Measurements from ENCODE around the gene MS4A15. TPM values are rescaled to one million over a fixed set of nuclear protein-coding genes. Genes with fewer than 3 reads are reported as not detected.
A peak's percentile ranks its signal among the peaks of the same experiment; 100 is the strongest.

The MS4A15 gene
- polyA plus RNA-seq, 12 donors: not detected

DNA sequence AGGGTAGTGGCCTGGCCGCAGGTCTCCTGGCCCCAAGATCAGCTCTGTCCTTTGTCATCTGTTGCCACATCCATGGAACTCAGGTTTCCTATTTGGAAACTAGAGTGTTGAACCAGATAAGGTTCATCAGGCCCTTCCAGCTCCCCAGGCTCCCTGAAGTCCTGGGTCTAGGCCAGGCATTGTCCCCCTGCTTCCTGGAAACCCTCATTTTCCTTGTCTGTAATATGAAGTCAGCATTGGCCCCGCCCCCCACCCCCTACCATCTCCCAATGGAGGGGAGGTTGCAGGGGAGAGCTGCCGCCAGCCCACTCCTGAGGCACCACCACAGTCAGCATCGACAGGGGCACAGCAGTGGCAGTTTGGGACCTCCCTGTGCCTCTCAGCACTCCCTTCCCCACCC is 19.5 kb downstream of the MS4A15 start:
- no peak for DNase-seq

- DNase-seq: no peak
Observed at GRCh38 chr11:60777106-60777505, 20.4 kb downstream of the MS4A15 start.

- no peak for DNase-seq
Observed at GRCh38 chr11:60777572-60777971, 20.9 kb downstream of the MS4A15 start.

- no peak for DNase-seq
Observed at GRCh38 chr11:60780065-60780464, 23.4 kb downstream of the MS4A15 start.

- DNase-seq: no peak
Observed at GRCh38 chr11:60780774-60781173, 24.1 kb downstream of the MS4A15 start.

DNA sequence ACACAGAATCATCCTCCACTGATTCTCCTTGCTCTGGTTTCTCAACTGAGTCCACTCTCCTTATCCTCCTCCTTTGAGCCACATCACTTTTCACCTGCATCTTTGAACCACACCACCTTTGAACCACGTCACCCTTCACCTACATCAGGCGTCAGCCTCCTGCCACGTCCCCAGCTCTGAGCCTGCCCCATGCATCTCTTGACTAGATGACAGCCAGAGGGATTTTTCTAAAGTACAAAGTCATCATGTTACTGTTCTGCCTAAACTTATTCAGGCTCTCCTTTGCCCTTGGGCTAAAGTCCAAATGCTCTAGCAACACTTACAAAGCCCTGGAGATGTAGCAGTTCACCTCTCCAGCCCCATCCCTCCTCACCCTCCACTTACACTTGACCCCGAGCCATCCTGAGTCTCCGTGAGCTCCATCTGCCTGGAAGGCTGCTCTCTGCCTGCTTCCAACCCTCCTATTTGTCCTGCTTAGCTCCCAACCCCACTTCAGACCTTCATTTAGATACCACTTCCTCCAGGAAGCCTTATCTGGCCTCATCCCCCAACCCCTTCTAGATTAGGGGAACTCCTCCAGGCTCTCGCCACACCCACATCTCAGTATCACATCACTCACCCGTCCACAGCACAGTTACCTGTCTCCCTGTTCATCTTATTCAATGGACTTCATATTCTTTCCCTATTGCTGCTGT is 24.8 kb downstream of the MS4A15 start:
- no peak for DNase-seq

GRCh38 chr11:60781981-60782316 is 25.3 kb downstream of the MS4A15 start:
- DNase-seq: no peak

- DNase-seq: no peak
Observed at GRCh38 chr11:60782393-60783140, 25.9 kb downstream of the MS4A15 start.

DNA sequence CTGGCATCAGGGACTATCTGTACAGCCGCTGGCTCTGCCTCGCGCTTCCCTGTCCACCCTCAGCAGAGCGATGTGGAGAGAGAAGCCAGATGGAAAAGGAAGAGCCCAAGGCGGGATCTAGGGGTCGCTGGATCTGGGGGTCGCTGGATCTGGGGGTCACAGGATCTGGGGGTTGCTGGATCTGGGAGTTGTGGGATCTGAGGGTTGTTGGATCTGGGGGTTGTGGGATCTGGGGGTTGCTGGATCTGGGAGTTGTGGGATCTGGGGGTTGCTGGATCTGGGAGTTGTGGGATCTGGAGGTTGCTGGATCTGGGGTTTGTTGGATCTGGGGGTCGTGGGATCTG is 26.4 kb downstream of the MS4A15 start:
- no peak for DNase-seq

DNA sequence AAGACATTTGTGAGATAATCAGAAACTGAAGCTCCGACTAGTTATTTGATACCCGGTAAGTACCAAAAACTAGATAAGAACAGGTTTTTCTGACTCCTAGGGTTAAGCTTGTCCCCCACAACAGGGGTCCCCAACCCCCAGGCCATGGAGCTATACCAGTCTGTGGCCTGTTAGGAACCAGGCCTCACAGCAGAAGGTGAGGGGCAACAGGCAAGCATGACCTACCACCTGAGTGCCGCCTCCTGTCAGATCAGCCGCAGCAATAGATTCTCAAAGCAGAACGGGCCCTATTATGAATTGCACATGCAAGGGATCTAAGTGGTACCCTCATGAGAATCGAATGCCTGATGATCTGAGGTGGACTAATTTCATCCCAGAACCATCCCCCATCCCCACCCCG is 27.2 kb downstream of the MS4A15 start:
- DNase-seq: no peak

- DNase-seq: no peak
Observed at GRCh38 chr11:60785136-60785535, 28.5 kb downstream of the MS4A15 start, which contains the start of gene MS4A10. Gene MS4A10, plus strand, starts transcription at chr11:60785333. Its CDS starts 5,003 bp downstream, at chr11:60790336.

DNA sequence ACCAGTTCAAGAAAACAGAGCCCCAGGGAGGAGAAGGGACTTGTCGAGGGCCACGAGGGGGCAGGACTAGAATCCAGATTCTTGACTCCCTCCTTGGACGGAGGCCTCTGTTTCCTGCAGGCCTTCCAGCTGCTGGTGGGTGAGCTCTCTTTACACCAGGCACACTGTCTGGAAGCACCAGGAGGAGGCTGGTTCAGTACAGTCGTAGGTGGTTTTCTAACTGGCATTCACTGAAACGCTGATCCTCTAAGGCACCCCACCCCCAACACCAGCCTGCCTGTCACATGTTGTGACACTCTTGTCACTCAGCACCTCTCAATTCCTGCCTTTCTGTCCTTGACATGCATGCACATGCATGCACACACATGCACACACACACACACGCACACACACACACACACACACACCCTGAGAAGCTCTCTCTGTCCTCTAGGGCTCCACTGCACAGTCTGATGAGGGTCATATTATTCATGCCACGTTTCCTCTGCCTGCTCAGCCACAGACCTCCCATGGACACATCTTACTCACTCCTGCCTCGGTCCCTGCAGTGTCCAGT is 29.2 kb downstream of the MS4A15 start:
- DNase-seq: no peak

GRCh38 chr11:60786811-60787567 is 30.3 kb downstream of the MS4A15 start:
- peak; percentile 79 for DNase-seq

DNA sequence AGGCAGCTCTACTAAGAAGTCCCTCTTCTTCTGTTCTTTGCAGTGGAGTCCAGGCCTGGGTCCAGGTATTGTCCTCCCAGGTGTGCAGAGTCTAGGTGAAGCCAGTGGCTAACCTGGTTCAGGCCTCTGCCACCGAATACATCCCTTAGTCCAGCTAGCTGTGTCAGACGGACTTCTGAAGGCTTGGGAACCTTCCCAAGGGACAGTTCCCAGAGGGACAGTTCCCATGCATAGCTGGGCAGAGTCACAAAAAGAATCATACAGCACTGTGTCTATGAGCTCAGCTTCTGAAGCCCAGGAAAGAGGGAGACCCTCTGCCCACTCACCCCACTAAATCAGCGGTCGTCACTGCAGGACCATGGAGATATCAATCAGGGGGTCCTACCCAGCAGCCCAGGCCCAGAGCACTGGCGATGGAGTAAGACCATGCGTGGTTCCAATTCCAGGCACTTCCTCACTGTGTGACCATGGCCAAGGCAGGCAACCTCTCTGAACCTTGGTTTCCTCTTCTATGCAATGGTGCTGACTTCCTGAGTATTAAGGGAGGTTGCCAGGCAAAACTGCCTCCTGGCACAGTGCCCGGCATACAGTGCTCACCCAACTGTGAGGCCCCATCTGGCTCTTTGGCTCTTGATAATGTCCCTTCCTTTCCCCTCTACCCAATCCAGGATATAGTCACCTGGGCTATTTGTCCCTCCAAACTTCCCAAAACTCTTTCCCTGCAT is 31.9 kb downstream of the MS4A15 start:
- DNase-seq: no peak

- DNase-seq: no peak
Observed at GRCh38 chr11:60790726-60791125, 34.1 kb downstream of the MS4A15 start.

DNA sequence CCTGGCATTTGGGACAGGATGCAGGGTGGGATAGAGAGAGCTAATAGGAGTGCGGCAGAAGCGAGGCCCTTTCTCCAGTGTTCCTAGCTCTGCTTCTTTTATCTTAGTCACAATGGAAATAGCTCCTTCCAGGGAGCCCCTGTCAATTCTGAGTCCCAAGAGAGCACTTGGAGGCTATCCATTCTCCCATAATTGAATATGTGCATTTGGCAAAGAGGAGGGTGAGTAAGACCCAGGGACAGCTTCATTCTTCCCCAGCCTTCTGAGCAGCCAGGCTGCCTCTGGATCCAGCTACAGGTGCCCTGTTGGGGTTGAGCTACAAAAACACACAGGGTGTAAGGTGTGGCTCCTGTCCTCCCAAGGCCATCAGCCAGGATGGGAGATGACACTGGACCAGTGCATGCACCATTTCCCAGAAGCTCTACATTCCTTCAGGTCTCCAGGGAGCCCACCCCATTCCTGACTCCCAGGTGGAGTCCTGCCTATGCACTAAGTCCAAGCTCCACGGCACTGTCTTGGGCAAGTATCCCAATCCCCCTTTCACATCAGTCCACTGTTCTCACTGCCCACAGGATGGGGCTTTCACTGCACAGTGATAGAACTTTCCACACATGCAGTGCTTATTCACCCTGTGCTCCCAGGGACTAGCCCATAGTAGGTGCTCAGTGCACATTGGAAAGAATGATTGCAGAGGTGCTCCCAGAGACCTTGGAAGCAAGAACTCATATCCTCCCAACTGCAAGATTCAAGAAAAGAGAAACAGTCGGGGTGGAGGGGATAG is 34.7 kb downstream of the MS4A15 start:
- no peak for DNase-seq

GRCh38 chr11:60792521-60792920 is 35.9 kb downstream of the MS4A15 start:
- no peak for DNase-seq

- DNase-seq: no peak
Observed at GRCh38 chr11:60795291-60795690, 38.6 kb downstream of the MS4A15 start.

DNA sequence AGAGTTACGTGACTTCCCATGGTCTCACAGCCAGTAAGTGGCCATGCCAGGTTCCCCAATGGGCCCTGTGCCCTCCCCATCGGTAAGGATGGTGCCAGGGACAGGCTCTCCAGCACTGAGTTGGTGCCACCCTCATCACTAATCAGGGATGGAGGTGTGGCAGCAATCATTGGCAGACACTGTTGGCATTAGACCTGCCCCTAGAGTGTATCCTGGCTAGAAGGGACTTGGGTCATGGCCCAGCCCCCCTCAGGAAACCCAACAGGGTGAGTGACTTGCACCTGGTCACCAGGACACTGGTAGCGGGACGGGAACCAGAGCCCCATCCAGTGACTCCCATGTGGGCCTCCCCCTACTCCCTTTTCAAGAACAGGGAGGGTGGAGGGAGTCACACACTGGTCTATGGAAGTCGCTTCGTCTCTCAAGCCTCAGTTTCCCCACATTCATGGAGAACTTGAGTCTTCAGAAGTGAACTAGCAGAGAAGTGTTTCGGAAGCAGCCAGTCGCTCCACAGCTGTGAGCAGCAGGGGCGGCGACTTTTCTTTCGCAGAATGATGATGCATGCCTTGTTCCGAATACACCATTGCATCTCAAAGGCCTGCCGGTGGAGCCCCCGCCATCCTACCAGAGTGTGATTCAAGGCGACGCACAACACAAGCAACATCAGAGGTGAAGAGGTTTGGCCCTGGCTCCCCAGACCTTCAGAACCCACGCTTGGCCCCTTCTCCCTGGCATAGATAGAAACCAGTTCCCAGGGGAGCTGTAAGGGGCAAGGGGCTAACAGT is 41.4 kb downstream of the MS4A15 start:
- DNase-seq: no peak

DNA sequence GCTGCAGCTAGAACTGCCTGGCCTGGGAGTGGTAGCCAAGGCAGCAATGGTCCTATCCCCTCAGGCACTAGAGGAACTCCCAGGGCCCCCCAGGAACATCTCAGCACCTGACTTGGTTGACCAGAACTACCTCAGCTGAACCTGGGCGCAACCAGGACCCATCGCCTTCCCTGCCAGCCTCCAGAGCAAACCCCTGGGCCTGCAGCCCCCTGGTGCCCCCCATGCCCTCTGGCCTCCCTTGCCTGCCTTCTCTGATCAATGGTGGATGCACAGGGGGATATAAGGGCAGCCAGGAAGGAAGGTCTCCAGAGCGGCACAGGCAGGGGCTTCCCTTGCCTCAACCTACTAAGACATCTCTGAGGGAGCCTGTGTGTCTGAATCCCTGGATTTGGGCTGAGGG is 42.0 kb downstream of the MS4A15 start:
- no peak for DNase-seq
